AG04450 (cell line): ENCODE results near the gene CHKA. TPM values are rescaled to one million over a fixed set of nuclear protein-coding genes. Genes with fewer than 3 reads are reported as not detected.

Experiments used
- CTCF ChIA-PET: fragments of 300-600, 350-600 bp; formaldehyde crosslinking; extraction: SDS; loops from one replicate; lab custom pipeline; 2022; ENCODE audit warnings: antibody characterized with exemption, inconsistent platforms; lab: Charles Lee
- POLR2A ChIA-PET: fragments of 350-600 bp; formaldehyde crosslinking; extraction: SDS; loops from one replicate; lab custom pipeline; 2021; ENCODE audit warnings: antibody characterized with exemption, inconsistent platforms; lab: Yijun Ruan, JAX
- DNase-seq: peaks from one replicate; pipeline ENCODE4 v3.0.0-alpha.2; 2011; ENCODE audit warnings: low read depth, low spot score
- H3K27ac ChIP-seq: one replicate; pipeline ENCODE4 v1.5.1; 2012; ENCODE audit warnings: low read depth, low read length, control low read depth
- H3K27me3 ChIP-seq: one replicate; pipeline ENCODE4 v1.6.0; 2012; ENCODE audit warnings: low read length; ENCODE audit not compliant: control insufficient read depth, insufficient read depth
- H3K4me3 ChIP-seq: 2 replicates; pipeline ENCODE4 v1.5.1; 2011; ENCODE audit warnings: mild to moderate bottlenecking, low read depth, low read length, control low read depth
- H3K9me3 ChIP-seq: 2 replicates; pipeline ENCODE4 v1.5.1; 2012; ENCODE audit warnings: low read length; ENCODE audit not compliant: control insufficient read depth, insufficient read depth
- polyA plus RNA-seq: library from polyadenylated mRNA; depleted of rRNA; stranded (reverse); fragments of >200 nt; gene quantifications from 2 replicates; pipeline ENCODE4 v1.2.3, GENCODE V29; 2011
- TF ChIP-seq, protein P1 (sequence below): IDR thresholded peaks from 2 replicates; pipeline ENCODE4 v1.5.1; 2011; ENCODE audit warnings: low read depth, low read length, control low read depth, inconsistent platforms

The CHKA gene
- polyA plus RNA-seq, 1 experiment, result 12.5 TPM

DNA sequence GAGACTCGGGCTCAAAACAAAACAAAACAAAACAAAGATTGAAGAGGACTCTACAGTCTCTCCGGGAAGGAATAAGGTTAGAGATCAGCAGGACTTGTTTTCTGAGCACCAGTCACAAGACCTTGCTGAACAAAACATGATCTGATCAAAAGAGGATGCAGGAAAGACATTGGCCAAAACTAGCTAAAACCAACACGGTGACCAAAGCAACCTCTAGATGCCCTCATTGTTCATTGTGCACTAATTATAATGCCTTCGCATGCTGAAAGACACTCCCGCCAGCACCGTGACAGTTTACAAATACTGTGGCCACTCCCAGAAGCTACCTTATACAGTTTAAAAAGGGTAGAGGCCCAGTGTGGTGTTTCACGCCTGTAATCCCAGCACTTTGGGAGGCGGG is 15.7 kb upstream of the CHKA start:
- POLR2A ChIA-PET, result no interaction called here
- TF ChIP-seq, protein P1, sequence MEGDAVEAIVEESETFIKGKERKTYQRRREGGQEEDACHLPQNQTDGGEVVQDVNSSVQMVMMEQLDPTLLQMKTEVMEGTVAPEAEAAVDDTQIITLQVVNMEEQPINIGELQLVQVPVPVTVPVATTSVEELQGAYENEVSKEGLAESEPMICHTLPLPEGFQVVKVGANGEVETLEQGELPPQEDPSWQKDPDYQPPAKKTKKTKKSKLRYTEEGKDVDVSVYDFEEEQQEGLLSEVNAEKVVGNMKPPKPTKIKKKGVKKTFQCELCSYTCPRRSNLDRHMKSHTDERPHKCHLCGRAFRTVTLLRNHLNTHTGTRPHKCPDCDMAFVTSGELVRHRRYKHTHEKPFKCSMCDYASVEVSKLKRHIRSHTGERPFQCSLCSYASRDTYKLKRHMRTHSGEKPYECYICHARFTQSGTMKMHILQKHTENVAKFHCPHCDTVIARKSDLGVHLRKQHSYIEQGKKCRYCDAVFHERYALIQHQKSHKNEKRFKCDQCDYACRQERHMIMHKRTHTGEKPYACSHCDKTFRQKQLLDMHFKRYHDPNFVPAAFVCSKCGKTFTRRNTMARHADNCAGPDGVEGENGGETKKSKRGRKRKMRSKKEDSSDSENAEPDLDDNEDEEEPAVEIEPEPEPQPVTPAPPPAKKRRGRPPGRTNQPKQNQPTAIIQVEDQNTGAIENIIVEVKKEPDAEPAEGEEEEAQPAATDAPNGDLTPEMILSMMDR, result no peak
- no peak overlapping the region for H3K27ac ChIP-seq
- DNase-seq, result no peak
- CTCF ChIA-PET, result interaction anchor here (0.7 kb wide), 1 partner anchor 95 kb away, joined by 3 read pairs; no protein-coding TSS in a partner anchor
- H3K4me3 ChIP-seq, result no peak overlapping the region
- H3K9me3 ChIP-seq, result peaks cover 28% of the 10 kb centered on the region
- H3K27me3 ChIP-seq, result no peaks in the 10 kb centered on the region

GRCh38 chr11:68135161-68135560 is 14.0 kb upstream of the CHKA start:
- CTCF ChIA-PET, result no interaction called here
- Histone ChIP-seq H3K4me3 (no peak overlapping the region), H3K27ac (no peak overlapping the region), H3K27me3 (no peaks in the 10 kb centered on the region), H3K9me3 (peaks cover 31% of the 10 kb centered on the region)
- POLR2A ChIA-PET, result no interaction called here
- TF ChIP-seq, protein P1, result no peak
- DNase-seq, result no peak

- CTCF ChIA-PET, result no interaction called here
- H3K27me3 ChIP-seq, result no peaks in the 10 kb centered on the region
- POLR2A ChIA-PET, result no interaction called here
Observed at GRCh38 chr11:68133761-68134160, 12.6 kb upstream of the CHKA start.

GRCh38 chr11:68130121-68130520 is 8.9 kb upstream of the CHKA start:
- TF ChIP-seq, protein P1, result no peak
- H3K27ac ChIP-seq, result no peak overlapping the region
- ChIA-PET CTCF (no interaction called here), POLR2A (no interaction called here)
- no peak for DNase-seq
- H3K9me3 ChIP-seq, result peaks cover 31% of the 10 kb centered on the region
- no peaks in the 10 kb centered on the region for H3K27me3 ChIP-seq
- no peak overlapping the region for H3K4me3 ChIP-seq

More at GRCh38 chr11:68133761-68134160, 12.6 kb upstream of the CHKA start:
- H3K27ac ChIP-seq, result no peak overlapping the region
- peaks cover 31% of the 10 kb centered on the region for H3K9me3 ChIP-seq
- TF ChIP-seq, protein P1, result no peak
- DNase-seq, result no peak
- H3K4me3 ChIP-seq, result no peak overlapping the region

GRCh38 chr11:68128682-68129327 is 7.6 kb upstream of the CHKA start:
- TF ChIP-seq, protein P1, result no peak
- ChIA-PET CTCF (no interaction called here), POLR2A (interaction anchor here (0.5 to 1.5 kb wide), 2 partner anchors 10 to 65 kb away, joined by 3 to 5 read pairs; no protein-coding TSS in a partner anchor)
- Histone ChIP-seq H3K27me3 (no peaks in the 10 kb centered on the region), H3K4me3 (peak overlapping the region; percentile 44), H3K27ac (no peak overlapping the region), H3K9me3 (peaks cover 22% of the 10 kb centered on the region)
- peak; percentile 33 for DNase-seq
